Measurements from ENCODE around the gene TMEM151B. TPM values are rescaled to one million over a fixed set of nuclear protein-coding genes. Genes with fewer than 3 reads are reported as not detected.

Gene TMEM151B
- total and polyA plus RNA-seq, 9 of the 15 experiments (the other 6 are each of a cell fraction or from before 2014, with no cell fraction given) = not detected

- TF ChIP-seq HNRNPK (IDR thresholded peaks at IDR 0.05; ENCODE audit: low read depth, low read length, poor library complexity, severe bottlenecking) = no peak
- no peak for TF ChIP-seq SP2 (IDR thresholded peaks at IDR 0.05; ENCODE audit: extremely low read depth, low read depth, low read length, poor library complexity, severe bottlenecking)
- no peak for TF ChIP-seq SNAPC5 (CRISPR knock-in tag; IDR thresholded peaks at IDR 0.05)
- no peak for TF ChIP-seq ZNF24 (IDR thresholded peaks at IDR 0.05)
- no peak for TF ChIP-seq HOXB6 (CRISPR knock-in tag; IDR thresholded peaks at IDR 0.05; ENCODE audit: borderline replicate concordance)
- peak; percentile 70 for TF ChIP-seq SMAD4 (CRISPR knock-in tag; conservative IDR thresholded peaks at IDR 0.05)
- no peak for TF ChIP-seq ZNF140 (CRISPR knock-in tag; IDR thresholded peaks at IDR 0.05)
- peak; percentile 95 for TF ChIP-seq ELF1 (tag; IDR thresholded peaks at IDR 0.05)
- TF ChIP-seq ZNF217 (CRISPR knock-in tag; IDR thresholded peaks at IDR 0.05) = no peak
- no peak for TF ChIP-seq TCF7L2 (IDR thresholded peaks at IDR 0.05; ENCODE audit: low read depth, low read length)
- peak; percentile 21; the same call in 1 of the 2 replicates for TF ChIP-seq RREB1 (CRISPR knock-in tag; IDR thresholded peaks at IDR 0.05)
- no peak for TF ChIP-seq CBX5 (IDR thresholded peaks at IDR 0.05; ENCODE audit: borderline replicate concordance, low read depth)
- no peak for TF ChIP-seq MEIS2 (IDR thresholded peaks at IDR 0.05; ENCODE audit: partially characterized antibody)
- TF ChIP-seq NCOA4 (IDR thresholded peaks at IDR 0.05; ENCODE audit: partially characterized antibody) = no peak
- TF ChIP-seq CREBBP (IDR thresholded peaks at IDR 0.05; ENCODE audit: low read depth, low read length) = no peak
- TF ChIP-seq RCOR1 (IDR thresholded peaks at IDR 0.05; ENCODE audit: borderline replicate concordance in 1 of 2, low read depth in 2 of 2, low read length in 2 of 2) = no peak; a peak in 1 of 4 replicates
- no peak for TF ChIP-seq CREB3 (tag; conservative IDR thresholded peaks at IDR 0.05; ENCODE audit: low read depth)
- no peak for TF ChIP-seq CHD4 (IDR thresholded peaks at IDR 0.05; ENCODE audit: insufficient read depth, insufficient replicate concordance, low read depth, low read length, poor library complexity, severe bottlenecking)
- TF ChIP-seq GATAD2A (IDR thresholded peaks at IDR 0.05) = 0 out of 2 replicates have a peak, but pooled peaks have one; percentile 16
- 0 out of 2 replicates have a peak, but pooled peaks have one; percentile 35 for TF ChIP-seq CBX1 (IDR thresholded peaks at IDR 0.05; ENCODE audit: low read depth)
Observed at GRCh38 chr6:44265007-44265721, 5.1 kb upstream of the TMEM151B start, which contains the start of gene NFKBIE (continued).

All from K562 (cell line).